HG03378 (cell line): ENCODE results near the gene CAPN12.

Experiments used
- ATAC-seq: cut with Tn5 transposase; IDR thresholded peaks from one replicate; pipeline ENCODE4 v1.9.1; 2021; ENCODE audit warnings: mild to moderate bottlenecking, moderate library complexity; ENCODE audit not compliant: unreplicated experiment

Gene CAPN12

DNA sequence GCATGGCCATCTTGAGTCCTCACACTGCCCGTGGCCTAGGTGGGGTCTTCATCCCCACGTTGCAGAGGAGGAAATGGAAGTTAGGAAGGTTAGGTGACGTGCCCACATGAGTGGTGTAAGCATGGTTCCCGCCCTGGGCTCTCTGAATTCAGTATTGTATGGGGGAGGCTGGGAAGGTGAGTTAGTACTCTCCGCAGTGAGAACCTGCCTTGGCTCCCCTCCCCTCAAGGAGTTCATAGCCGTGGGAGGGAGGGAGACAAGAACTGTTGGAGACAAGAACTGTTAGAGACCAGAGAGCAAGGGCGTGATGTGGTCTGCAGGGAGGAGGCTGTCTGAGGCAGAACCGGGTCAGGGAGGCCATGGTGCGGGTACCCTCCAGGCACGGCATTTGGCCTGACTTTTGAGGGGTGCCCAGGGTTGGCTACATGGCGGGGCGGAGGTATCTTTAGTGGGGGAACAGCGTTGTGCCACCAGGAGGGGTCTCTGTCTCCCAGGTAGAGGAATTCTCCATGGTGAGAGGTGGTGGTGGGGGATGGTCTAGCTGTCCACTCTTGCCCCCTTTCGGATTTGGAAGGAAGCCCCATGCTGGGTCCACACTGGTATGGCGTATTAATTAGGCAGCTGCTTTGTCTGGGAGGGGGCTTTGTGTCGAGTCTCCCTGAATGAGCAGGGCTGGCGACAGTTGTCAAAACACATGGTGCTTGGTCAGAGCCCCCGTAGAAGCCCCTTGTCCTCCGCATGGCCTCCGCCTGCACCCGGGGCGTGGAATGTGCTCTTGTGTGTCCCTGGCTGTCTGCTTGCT lies 45.8 kb downstream of the CAPN12 start:
- no peak for ATAC-seq

DNA sequence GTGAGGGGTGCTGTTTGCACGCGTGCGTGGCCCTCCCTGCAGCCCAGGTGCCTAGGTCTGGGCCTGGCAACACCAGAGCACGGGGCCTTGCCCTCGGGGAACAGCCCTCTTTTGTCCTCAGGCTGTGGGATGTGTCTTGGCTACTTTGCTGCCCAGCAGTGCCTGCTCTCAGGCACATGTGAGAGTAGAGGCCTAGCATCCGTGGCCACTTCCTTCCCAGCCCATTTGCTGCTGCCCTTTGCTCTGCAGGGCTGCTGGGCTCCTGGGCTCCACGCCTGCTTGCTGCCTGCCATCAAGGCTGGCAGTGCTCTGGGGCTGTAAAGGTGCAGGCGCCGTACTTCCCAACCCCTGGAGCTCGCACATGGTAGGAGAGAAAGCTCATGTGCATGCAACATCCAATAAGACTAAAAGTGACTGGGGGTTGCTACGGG lies 46.6 kb downstream of the CAPN12 start:
- ATAC-seq: no peak

GRCh38 chr19:38697197-38697596 lies 47.1 kb downstream of the CAPN12 start:
- ATAC-seq: no peak

- no peak for ATAC-seq
Observed at GRCh38 chr19:38696729-38697055, 47.6 kb downstream of the CAPN12 start.

DNA sequence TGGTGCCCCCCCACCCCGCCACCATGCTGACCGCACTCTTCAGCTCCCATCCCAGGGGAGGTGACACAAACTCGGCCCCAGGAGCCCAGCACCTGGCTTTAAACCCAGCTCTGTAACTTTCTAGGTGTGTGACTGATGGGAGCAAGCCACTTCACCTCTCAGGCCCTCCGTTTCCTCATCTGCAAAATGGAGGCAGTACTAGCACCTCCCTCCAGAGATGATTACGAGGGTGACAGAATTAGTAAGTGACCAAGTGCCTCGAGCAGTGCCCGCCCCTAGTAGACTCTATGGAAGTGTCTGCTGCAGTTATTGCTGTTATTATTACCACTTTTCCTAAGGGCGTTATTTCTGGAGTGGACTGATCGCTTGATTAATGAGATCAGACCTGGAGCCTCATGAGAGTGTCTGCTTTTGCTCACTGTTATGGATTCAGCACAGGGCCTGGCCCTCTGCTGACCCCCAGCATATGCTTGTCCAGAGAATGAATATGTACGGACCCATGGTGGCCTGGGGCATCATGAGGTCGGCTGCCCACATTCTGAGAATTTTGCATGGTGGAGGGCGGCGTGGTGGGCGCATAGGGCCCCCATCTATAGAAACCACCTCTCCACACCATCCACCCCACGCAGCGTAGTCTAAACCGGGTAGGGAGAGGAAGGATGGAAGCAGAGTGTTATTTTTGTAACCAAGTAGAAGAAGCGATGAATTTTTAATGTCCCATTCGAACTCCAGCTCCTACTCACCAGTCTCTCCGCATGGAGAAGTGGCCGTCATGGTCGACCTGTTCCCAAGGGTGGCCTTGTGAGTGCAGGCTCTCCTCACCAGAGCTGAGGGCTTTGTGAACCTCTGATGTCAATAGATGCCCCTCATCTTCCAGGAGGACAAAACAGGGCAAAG lies 48.2 kb downstream of the CAPN12 start:
- ATAC-seq: no peak

DNA sequence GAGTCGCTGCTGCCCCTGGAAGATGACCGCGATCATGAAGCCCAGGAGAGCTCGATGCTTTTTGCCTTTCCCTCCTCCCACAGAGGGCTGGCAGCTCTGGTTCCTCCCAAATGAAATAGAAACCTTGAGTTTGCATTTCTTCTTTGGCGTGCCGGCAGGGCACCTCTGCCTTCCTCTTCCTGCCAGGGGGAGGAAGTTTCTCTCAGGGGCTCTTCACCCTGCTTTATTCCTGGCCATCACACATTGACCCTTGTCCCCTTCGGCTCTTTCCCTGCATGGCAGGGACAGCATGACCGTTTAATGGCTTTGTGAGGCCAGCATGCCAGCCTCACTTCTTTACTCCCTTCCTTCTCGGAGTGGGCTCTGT lies 49.0 kb downstream of the CAPN12 start:
- no peak for ATAC-seq

- ATAC-seq: no peak
Observed at GRCh38 chr19:38693380-38694223, 50.7 kb downstream of the CAPN12 start.

- no peak for ATAC-seq
Observed at GRCh38 chr19:38692458-38693379, 51.6 kb downstream of the CAPN12 start.

GRCh38 chr19:38691938-38692457 lies 52.3 kb downstream of the CAPN12 start:
- no peak for ATAC-seq

- ATAC-seq: no peak
Observed at GRCh38 chr19:38690832-38691231, 53.4 kb downstream of the CAPN12 start.

- ATAC-seq: no peak
Observed at GRCh38 chr19:38690146-38690545, 54.1 kb downstream of the CAPN12 start.

DNA sequence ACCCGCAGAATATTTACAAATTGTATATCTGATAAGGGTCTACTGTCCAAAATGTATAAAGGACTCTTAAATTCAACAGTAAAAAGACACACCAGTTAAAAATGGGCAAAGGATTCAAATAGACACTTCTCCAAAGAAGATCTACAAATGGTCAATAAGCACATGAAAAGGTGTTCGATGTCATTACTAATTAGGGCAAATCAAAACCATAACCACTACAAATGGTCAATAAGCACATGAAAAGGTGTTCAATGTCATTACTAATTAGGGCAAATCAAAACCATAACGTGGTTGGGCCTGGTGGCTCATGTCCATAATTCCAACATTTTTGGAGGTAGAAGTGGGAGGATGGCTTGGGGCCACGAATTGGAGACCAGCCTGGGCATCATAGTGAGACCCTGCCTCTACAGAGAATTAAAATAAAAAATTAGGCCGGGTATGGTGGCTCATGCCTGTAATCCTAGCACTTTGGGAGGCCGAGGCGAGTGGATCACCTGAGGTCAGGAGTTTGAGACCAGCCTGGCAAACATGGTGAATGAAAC lies 56.4 kb downstream of the CAPN12 start:
- no peak for ATAC-seq

GRCh38 chr19:38686530-38686888 lies 57.8 kb downstream of the CAPN12 start:
- ATAC-seq: no peak

- no peak for ATAC-seq
Observed at GRCh38 chr19:38685666-38686529, 58.4 kb downstream of the CAPN12 start.

- no peak for ATAC-seq
Observed at GRCh38 chr19:38684862-38685665, 59.2 kb downstream of the CAPN12 start.

DNA sequence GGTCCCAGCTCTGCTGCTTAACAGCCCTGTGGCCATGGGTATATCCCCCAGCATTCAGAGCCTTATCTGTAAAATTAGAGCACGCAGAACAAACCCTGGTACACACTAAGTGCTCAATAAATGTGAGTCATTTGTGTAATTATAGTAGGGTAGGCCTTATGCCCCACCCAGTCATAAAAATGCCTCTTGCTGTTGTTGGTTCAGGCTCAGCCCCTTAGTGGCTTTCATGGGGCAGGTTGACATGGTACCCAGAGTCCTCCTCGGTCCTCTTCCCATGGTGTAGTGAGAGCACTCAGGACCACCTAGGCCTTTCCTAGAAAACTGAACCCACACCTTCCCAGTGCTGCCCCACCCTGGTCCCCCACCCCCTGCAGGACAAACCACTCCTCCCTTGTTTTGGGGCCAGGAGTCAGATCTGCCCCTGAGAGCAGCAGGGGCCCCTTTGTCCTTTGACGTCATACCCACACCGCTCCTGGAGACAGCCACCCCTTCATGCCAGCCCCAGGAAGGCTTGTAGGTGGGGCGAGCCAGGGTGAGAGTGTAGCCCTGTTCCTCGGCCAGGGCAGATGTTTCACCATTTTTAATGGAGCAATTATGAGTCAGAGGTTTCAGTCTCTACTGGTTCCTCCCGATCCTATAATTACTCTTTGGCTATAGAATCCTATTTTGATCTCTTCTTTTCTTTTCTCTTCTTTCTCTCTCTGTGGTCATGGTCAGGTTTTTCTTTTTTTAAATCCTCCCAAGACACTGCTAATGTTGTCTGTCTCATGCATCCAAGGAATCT lies 60.0 kb downstream of the CAPN12 start:
- no peak for ATAC-seq

- no peak for ATAC-seq
Observed at GRCh38 chr19:38683393-38684077, 60.7 kb downstream of the CAPN12 start.
